NCI-H1092 treated with DMSO at 0.1 percent for 48 hours (cell line): ENCODE data around the gene SRRM4.
A peak's percentile ranks its signal among the peaks of the same experiment; 100 is the strongest.
"Not testable (repeated sequence)": the region's sequence is repeated elsewhere in the genome, so short reads cannot be mapped to it uniquely, and the experiment has no call there.

ENCODE experiments used
- DNase-seq: peaks from one replicate; lab custom pipeline; 2025; lab: John Stamatoyannopoulos, UW

The SRRM4 gene

DNA sequence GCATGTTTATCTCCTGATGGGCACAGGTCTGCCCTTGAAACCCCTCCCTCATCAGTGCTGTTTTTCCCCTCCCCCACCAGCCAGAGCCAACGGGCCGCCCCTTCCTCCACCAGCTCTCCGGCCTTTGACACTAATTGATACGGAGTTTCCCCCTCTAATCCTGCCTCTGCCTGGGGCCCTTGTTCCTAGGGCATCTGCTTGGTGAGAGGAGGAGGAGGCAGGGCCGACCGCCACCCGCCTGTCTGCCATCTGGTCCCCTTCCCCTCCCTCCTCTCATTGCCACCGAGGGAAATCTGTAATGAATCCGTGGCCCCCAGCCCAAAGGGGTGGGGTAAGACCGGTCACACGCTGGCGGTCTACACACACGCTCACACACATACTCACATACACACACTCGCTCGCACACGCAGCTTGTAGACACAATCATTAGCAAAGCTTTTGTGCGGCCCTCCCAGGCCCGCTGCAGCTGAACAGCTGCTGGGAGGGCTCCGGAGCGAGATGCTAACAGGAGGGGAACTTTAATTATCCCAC lies 27.4 kb downstream of the SRRM4 start:
- peak; percentile 67 for DNase-seq

DNA sequence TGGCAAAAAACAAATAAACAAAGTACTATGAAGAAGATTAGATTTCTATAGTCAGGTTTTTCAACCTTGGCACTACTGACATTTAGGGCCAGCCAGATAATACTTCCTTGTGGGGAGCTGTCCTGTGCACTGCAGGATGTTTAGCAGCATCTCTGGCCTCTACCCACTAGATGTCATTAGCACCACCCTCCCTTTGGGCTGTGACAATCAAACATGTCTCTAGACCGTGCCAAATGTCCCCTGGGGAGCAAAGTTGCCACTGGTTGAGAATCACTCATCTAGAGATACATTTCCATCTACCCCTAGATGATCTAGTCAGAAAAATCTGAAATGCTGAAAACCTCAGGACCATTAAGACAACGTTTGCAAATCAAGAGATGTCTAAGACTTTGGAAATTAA lies 29.9 kb downstream of the SRRM4 start:
- DNase-seq, result no peak

DNA sequence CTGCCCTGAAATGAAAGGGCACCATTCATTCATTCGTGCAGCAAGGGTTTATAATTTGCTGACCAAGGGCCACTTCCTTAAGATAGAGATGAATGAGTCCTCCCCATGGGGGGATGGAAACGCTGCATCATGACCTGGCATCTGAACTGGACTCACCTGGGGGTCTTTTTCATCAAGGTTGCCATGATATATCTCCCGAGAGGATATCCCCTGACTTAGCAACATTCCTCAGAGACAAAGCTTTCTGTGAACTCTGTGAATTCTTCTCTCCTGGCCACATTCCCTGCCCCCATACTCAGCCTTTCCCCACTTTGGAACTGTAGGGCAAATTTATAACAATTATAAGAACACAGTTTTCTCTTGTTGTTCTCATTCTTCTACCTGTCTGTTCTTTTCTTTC lies 30.8 kb downstream of the SRRM4 start:
- no peak for DNase-seq

DNA sequence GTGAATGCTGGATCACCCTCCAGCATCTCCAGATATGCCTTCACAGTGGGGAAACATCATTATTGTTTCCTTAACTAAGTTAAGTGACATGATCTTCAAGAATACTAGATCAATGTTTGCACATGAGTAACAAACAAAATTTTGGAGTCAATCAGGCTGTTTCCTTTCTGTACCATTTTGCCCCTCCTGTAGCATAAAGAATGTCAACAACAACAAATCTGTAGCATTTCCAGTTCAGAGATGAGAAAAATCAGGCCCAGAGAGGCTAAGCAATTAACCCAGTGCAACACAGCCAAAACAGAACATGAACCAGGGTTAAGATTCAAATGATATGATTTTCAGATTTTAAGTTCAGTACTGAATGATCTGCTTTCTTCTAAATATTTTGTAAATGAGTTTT lies 31.7 kb downstream of the SRRM4 start:
- DNase-seq, result no peak

DNA sequence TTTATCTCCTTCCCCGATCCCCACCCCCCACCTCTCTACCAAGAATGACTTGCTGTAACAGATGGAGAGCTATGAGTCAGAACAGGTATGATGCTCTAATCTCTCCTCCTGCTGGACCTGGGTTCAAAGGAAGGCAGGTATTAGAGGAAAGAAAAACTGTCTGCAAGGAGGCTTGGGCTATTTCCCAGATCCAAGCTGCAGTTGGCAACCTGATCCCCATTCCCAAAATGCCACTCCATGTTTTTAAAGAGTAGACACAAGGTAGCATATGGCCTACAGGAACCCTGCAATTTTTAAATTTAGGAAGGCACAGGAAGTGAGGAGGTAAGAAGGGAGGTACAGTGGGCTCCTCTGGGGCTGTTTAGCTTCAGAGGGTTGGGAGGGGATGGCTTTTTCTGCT lies 33.0 kb downstream of the SRRM4 start:
- DNase-seq, result no peak

DNA sequence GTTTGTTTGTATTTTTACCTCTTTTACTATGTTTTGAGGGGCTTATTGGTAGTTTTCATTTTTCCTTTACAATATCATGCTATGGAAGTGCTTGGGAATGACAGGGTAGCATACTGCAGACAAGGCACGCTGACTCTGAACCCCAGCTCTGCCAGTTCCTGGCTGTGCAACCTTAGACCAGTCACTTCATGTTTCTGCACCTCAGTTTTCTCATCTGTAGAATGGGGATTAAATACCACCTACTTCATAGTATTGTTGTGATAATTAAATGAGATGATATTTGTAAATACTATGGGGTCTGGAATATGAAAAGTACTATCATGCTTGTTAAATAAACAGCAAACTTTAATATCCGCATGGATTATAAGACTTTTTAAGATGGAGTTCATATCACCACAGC lies 35.4 kb downstream of the SRRM4 start:
- DNase-seq, result no peak

DNA sequence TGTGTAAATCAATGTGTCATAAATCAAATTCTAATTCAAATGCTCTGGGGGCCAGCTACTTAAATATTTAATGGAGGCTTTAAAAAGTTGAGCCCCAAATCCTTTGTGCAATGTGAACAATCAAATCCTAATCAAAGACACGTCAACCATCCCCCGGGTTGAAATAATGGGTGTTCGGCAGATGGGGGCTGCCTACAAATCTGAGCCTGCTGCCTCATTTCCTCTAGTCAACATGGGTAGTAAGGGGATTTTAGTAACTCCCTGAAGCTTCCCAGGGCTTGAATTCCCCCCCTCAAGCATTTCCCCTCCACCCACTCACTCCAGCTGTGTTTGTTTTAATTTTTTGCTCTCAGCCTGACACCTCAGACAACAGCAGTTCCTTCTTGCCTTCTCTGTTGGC lies 37.8 kb downstream of the SRRM4 start:
- DNase-seq, result no peak

DNA sequence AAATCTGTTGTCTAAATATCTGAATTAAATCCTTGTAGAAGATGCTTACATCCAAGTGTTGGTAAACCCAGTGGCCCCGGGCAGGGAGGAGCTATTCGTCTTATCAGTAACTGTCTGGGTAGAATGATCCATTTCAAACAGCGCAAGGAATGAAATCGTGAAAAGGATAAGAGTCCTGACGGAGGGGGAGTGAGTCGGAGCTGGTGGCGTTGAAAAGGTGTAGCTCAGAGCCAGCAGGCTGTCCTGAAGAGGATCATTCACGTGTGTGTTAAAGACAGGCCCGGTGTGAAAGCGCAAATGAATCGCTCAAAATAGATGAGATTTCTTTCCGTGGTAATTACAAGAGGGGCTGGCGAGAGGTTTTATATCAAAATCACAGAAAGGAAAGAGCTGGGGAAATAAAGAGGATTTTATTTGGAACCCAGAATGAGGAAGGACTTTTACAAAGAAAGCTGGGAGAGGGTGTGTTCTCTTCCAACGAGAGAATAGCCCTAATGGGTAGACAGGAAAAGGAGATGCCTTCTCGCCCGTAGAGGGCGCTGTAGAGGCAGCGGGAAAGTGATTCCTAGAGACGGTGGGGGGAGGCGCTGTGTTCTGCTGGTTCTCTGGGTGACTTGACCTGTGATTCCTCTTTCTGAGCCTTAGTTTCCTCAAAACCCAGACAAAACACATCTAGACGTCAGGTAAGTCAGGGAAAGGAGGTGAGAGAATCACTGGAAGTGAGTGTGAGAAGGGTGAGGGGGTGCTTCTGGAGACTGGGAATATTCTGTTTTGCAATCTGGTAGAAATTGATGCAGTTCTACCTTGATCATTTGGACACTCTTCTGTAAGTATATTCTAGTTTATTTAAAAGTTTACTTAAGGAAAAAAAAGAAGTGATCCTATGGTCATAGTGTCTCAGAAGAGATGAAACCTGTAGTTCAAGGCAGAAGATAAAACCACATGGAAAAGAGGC lies 39.3 kb downstream of the SRRM4 start:
- no peak for DNase-seq

DNA sequence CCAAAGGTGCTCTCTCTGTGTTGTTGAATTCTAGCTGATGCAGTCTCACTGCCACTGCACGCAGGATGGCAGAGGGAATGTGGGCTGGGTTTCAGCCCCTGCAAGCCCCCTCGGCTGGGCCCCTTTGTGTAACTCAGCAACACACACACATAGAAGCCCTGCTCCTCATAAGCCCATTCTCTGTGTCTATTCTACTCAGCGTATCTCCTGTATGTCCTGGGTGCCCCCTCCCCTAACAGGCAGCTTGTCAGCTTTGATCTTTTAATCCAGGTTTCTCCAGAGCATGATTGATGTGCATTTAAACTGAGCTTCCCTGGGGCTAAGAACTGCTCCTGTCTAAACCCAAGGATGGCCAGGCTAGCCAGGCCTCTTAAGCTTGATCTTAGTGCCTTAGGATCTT lies 43.0 kb downstream of the SRRM4 start:
- DNase-seq, result no peak

DNA sequence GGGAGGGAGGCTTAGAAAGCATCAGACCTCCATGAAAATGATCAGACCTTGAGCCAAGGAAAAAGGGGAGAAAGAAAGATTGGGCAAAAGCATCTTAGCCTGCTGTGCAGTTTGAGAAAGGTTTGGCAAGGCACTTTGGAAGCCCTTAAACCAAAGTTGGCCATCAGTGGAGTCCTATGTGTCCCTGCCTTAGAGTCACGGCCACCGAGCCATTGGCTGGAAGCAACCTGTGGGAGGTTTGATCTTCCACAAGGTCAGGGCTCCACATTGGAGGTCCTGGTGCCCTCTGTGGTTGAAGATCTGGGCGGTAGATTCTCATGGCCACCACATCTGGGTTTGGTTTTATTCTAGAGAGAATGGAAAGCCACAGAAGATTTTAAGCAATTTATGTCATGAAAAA lies 44.4 kb downstream of the SRRM4 start:
- no peak for DNase-seq

DNA sequence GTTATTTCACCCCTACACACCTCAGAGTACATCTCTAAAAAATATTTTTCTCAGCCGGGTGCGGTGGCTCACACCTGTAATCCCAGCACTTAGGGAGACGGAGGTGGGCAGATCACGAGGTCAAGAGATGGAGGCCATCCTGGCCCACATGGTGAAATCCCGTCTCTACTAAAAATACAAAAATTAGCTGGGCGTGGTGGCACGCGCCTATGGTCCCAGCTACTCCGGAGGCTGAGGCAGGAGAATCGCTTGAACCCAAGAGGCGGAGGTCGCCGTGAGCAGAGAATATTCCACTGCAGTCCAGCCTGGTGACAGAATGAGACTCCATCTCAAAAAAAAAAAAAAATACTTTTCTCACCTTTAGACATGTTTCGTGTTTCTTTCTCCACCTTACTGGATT lies 52.0 kb downstream of the SRRM4 start:
- not testable (repeated sequence) for DNase-seq

DNA sequence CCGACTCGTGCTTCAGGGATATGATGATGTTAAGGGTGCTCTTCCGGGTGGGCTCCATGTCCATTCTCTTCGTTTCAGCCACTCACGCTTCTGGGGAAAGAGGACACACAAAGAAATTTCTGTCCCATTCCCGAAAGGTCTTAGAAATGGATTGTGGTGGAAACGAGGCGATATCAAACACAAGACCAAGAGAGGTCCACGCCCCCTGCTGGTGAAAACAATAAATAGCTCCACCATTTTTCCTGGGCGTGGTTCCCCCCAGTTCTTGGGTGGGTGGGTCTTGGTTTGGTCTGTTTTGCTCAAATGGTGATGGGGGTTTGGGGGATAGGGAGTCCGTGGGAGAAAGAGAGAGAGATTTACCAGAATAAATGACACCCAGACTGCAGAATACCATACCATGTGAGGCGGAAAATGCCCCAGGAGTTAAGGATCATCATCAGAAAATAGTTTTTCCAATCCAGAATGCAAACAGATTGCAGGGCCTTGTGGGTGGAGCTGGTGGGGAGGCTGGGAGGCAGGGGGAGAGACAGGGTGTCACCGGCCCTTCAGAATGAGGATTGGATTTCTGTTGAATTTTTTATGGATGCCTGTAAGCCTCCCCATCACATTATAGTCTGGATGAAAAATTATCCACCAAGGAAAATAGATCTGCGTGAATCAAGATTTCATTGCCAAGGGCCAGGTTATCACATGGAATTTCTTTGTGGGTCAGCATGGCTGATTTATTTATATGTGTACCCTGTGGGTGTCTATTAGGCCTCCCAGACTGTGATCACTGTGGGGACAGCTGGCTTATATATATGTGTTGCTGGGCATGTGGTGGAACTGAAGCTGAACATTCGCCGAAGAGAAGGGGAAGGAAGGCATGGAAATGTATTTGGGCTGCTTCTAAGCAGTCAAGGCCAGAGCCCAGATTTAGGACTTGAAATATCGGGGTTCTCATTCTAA lies 55.8 kb downstream of the SRRM4 start:
- DNase-seq, result no peak

DNA sequence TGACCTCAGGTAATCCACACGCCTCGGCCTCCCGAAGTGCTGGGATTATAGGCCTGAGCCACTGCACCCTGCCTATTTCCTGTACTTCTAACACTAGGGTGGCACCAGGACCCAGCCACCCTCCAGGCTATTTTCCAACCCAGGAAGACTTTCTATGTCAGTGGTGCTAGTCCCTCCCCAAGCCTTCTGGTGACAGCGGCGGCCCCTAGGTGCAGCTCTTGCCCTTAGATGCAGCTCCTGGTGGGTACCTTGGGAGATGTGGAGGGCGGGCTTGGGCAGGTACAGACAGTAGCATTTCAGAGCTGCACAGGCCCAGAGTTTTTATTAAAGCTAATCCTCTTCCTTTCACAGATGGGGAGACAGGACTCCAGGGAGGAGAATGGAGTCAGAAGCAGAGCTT lies 62.8 kb downstream of the SRRM4 start:
- no peak for DNase-seq

DNA sequence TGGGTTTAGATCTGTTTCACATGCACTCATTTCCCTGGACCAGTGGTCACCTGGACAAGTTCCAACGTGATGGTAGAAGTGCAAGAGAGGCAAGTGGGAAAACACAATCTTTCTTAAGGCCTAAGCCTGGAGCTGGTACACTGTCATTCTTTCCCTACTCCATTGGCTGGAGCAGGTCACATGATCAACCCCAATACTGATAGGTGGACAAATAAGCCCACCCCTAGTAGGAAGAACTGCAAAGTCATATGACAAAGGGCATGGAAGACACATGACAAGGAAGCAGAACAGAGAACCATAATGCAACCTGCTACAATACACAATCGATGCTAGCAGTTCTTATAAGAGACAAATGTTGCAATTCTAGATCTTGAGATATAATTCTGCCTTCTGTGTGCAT lies 66.3 kb downstream of the SRRM4 start:
- DNase-seq, result no peak

DNA sequence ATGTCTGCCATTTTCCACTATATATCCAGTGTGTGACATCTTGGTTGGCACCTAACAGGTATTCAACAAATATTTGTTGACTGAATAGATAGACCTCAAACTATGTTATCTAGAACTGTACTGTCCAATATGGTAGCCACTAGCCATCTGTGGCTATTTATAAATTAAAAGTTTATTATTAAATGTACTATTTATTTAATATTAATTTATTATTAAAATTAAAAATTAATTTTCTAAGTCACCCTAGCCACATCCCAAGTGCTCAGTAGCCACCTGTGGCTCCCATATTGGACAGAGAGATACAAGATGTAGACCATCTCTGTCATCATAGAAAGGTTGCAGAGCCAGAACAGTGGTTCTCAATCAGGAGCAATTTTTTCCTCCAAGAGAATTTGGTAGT lies 69.3 kb downstream of the SRRM4 start:
- no peak for DNase-seq

DNA sequence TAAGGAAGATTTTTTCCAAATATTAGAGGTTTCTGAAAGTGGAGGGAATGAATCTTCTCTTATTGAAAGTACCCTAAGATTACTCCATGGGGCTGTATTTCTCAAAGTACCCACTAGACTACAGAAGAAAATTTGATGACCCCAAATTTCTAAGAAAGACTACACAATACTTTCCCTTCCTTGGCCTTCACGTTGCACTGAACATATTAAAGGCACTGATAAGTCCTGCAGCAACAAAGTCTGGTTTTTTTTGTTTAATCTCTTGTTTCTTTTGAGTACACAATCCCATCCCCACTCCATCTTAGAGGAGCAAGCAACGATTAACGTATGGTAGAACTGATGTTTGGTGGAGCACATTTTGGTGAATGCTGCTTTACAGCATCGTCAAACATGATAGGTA lies 70.1 kb downstream of the SRRM4 start:
- DNase-seq, result no peak

DNA sequence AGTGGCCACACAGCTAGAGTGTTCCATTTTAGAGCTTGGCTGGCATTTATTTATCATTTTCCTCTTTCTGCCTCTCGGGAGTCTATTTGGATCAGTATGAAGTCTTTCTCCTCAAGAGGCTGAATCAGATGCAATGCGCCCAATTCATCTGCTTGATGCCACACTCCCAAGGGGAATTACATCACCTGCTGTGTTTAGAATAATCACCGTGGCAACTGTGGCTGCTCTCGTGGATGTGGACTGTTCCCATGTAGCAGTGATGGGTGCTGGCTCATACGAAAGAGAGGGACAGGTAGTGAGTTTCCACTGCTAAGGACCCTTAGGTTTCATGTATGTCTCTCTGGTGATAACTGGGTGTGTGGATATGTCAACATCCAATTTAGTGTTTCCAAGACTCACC lies 70.7 kb downstream of the SRRM4 start:
- DNase-seq, result no peak

DNA sequence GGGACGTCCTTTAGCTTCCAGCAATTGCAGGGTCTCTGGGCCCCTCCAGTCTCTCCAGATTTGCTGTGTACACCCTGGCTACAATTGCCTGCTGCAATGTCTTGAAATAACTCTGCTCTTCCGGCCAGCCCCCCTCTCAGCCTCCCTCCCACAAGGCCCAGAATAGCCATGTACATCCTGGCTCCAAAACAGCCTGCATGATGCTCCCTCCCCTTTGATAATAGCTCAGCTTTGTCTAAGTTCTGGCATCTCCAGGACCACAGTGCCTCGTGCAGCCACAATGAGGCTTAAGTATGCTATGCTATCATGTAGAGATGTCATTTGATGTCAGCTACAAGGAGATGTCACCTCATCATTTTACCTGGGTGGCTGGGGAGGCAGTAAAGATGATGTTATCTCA lies 74.6 kb downstream of the SRRM4 start:
- DNase-seq, result no peak

DNA sequence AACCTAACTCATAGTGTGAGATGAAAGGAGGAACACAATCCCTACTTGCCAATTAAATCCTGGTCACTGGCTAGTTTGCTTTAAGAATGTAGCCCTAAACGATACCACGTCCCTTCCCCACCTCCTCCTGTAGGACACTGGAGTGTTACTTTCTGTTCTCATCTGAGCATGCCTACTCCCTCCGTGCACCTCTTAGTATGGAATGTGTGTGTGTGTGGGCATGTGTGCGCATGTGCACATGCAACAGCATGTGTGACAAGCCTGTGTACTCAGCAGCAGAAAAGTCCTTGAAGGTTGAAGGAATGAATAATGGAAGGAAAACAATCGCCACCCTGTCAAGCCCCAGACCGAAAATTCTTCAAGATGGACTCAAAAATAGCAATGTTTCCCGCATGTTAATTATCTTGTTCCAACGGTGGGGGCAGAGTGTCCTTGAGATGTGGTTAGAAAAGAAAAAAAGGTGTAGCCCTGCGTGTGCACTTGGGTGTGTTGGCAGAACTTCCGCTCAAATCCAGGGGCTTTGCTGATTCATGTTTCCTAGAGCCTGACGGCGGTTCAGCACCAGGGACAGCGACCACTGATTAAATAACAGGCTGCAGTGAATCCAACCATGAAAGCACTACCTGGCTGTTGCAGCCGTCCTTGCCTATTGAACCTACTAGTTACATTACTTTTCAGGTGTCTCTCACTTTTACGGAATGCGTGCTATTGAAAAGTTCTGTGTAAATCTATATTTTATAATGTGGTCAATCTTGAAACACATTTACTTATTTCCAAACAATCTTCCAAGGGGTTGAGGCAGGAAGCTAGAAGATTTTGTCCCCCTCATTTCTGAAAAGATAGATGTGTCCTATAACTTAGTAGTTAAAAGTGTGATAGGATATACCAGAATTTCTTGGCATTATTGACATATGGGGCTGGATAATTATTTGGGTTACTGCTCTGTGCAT lies 79.8 kb downstream of the SRRM4 start:
- DNase-seq, result no peak

DNA sequence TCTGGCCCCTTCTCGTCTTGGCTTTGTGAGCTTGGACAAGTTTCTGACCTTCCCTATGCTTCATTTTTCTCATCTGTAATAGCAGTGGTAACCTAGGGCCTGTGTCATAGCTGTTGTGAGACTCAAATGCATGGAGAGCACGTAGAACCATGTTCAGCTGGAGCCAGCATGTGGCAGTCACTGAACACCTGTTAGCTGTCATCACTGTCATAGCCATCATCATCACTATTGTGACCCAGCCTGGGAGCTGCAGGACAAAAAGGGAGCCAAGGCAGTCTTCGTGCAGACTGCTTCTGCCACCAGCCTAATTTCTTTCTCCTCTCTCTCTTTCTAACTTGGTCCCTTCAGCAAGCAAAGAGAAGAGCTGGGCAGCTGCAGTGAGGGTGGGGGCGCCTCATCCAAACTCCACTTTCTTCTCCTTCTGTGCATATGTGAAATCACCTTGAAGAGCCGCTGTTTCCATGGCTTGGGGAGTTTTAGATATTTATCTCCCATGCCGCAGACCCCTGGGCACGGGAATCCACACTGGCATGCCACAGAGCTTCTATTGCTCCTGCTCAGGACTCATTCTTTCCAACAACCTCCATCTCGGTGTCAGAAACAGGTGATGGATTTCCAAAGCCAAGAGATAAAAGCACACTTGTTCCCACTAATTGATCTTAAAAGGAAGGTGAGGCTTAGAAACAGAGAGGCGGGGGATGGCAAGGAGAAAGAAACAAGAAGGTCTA lies 87.0 kb downstream of the SRRM4 start:
- DNase-seq, result no peak

DNA sequence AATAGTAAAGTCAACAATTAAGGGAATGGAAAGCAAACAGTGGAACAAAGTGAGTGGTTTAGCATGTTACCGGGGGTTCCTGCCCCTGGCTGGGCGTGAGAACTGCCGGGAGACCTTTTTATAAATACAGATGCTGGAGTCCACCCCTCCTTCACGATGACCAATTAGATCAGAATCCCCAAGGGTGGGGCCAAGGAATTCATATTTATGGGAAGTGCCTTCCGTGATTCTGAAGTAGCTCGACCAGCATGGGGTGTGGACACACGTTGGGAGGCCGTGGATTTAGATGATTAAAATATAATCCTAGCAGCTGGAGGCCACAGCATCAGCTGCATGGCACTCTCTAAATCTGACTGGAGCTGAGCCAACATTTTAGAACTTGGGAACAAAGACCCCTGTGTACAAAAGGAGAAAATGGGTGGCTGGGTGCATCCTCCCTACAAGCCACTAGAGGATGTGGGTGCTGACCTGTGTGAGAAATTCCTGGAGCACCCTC lies 87.9 kb downstream of the SRRM4 start:
- peak; percentile 56 for DNase-seq
